Measurements from ENCODE around the gene KDELR3. TPM values are rescaled to one million over a fixed set of nuclear protein-coding genes. Genes with fewer than 3 reads are reported as not detected.

The KDELR3 gene
- polyA plus RNA-seq, 1 donor from 2014 or later, result 0.56 TPM

- peaks cover 0 to 9% (median 5%) of the 10 kb centered on the region in 3 donors for H3K4me1 Mint-ChIP-seq
- peak overlapping the region in 1 of 3 donors; percentile 21 for H3K27ac Mint-ChIP-seq
- no peak overlapping the region for H3K4me3 Mint-ChIP-seq
- no peaks in the 10 kb centered on the region for H3K9me3 Mint-ChIP-seq
- peaks cover 11% of the 10 kb centered on the region for H3K36me3 Mint-ChIP-seq
- no peaks in the 10 kb centered on the region for H3K27me3 Mint-ChIP-seq
Observed at GRCh38 chr22:38494498-38494897, 26.6 kb downstream of the KDELR3 start.

GRCh38 chr22:38494939-38495338 lies 27.0 kb downstream of the KDELR3 start:
- Mint-ChIP-seq H3K4me3 (no peak overlapping the region), H3K9me3 (no peaks in the 10 kb centered on the region), H3K4me1 (peaks cover 0 to 10% (median 5%) of the 10 kb centered on the region in 3 donors), H3K27ac (peak overlapping the region in 1 of 3 donors; percentile 21), H3K36me3 (peaks cover 7% of the 10 kb centered on the region), H3K27me3 (no peaks in the 10 kb centered on the region)

GRCh38 chr22:38497869-38498268 lies 30.0 kb downstream of the KDELR3 start:
- no peak overlapping the region for H3K4me3 Mint-ChIP-seq
- H3K9me3 Mint-ChIP-seq, result no peaks in the 10 kb centered on the region
- no peak overlapping the region for H3K27ac Mint-ChIP-seq
- H3K36me3 Mint-ChIP-seq, result peaks cover 7% of the 10 kb centered on the region
- peaks cover 15 to 27% (median 23%) of the 10 kb centered on the region in 3 donors for H3K4me1 Mint-ChIP-seq
- no peaks in the 10 kb centered on the region for H3K27me3 Mint-ChIP-seq

- Mint-ChIP-seq H3K27ac (peak overlapping the region in 1 of 3 donors; percentile 98), H3K36me3 (peaks cover 2% of the 10 kb centered on the region)
Observed at GRCh38 chr22:38501797-38502672, 34.1 kb downstream of the KDELR3 start.

GRCh38 chr22:38503021-38503420 lies 35.1 kb downstream of the KDELR3 start:
- H3K9me3 Mint-ChIP-seq, result no peaks in the 10 kb centered on the region
- peak overlapping the region; percentile 93 to 98 (median 96) for H3K4me3 Mint-ChIP-seq

More at GRCh38 chr22:38501797-38502672, 34.1 kb downstream of the KDELR3 start:
- H3K9me3 Mint-ChIP-seq, result no peaks in the 10 kb centered on the region
- no peaks in the 10 kb centered on the region for H3K27me3 Mint-ChIP-seq
- H3K4me1 Mint-ChIP-seq, result peaks cover 44 to 47% (median 45%) of the 10 kb centered on the region in 3 donors
- peak overlapping the region; percentile 93 to 98 (median 96) for H3K4me3 Mint-ChIP-seq

GRCh38 chr22:38504731-38505540 lies 37.0 kb downstream of the KDELR3 start:
- peak overlapping the region; percentile 98 to 100 (median 100) for H3K27ac Mint-ChIP-seq
- no peaks in the 10 kb centered on the region for H3K9me3 Mint-ChIP-seq
- peaks cover 43 to 49% (median 44%) of the 10 kb centered on the region in 3 donors for H3K4me1 Mint-ChIP-seq
- H3K36me3 Mint-ChIP-seq, result peaks cover 5% of the 10 kb centered on the region
- H3K4me3 Mint-ChIP-seq, result peak overlapping the region; percentile 93 to 98 (median 96)
- no peaks in the 10 kb centered on the region for H3K27me3 Mint-ChIP-seq

More at GRCh38 chr22:38503021-38503420, 35.1 kb downstream of the KDELR3 start:
- Mint-ChIP-seq H3K27me3 (no peaks in the 10 kb centered on the region), H3K27ac (peak overlapping the region in 2 of 3 donors; percentile 42 to 98), H3K36me3 (peaks cover 2% of the 10 kb centered on the region), H3K4me1 (peaks cover 44 to 47% (median 45%) of the 10 kb centered on the region in 3 donors)

- H3K27ac Mint-ChIP-seq, result peak overlapping the region; percentile 99 to 100 (median 100)
- peaks cover 43 to 46% (median 44%) of the 10 kb centered on the region in 3 donors for H3K4me1 Mint-ChIP-seq
- H3K36me3 Mint-ChIP-seq, result peaks cover 5% of the 10 kb centered on the region
- no peaks in the 10 kb centered on the region for H3K27me3 Mint-ChIP-seq
- peak overlapping the region; percentile 97 to 100 (median 99) for H3K4me3 Mint-ChIP-seq
- no peaks in the 10 kb centered on the region for H3K9me3 Mint-ChIP-seq
Observed at GRCh38 chr22:38505541-38506117, 37.7 kb downstream of the KDELR3 start.

- Mint-ChIP-seq H3K4me1 (peaks cover 37 to 42% (median 40%) of the 10 kb centered on the region in 3 donors), H3K36me3 (peaks cover 5% of the 10 kb centered on the region), H3K27ac (peak within 1 kb of the TSS; percentile 99 to 100 (median 100)), H3K27me3 (no peaks in the 10 kb centered on the region), H3K9me3 (no peaks in the 10 kb centered on the region), H3K4me3 (peak within 1 kb of the TSS; percentile 97 to 100 (median 99))
Observed at GRCh38 chr22:38506118-38506962, 38.4 kb downstream of the KDELR3 start, which contains the start of gene DDX17. TSS of gene DDX17 (minus strand) at chr22:38506311.

- H3K27me3 Mint-ChIP-seq, result no peaks in the 10 kb centered on the region
- H3K27ac Mint-ChIP-seq, result no peak overlapping the region
- H3K9me3 Mint-ChIP-seq, result no peaks in the 10 kb centered on the region
- peaks cover 9 to 12% (median 10%) of the 10 kb centered on the region in 3 donors for H3K4me1 Mint-ChIP-seq
- no peak overlapping the region for H3K4me3 Mint-ChIP-seq
- peaks cover 5% of the 10 kb centered on the region for H3K36me3 Mint-ChIP-seq
Observed at GRCh38 chr22:38510416-38510970, 42.6 kb downstream of the KDELR3 start.

GRCh38 chr22:38513063-38513462 lies 45.2 kb downstream of the KDELR3 start:
- Mint-ChIP-seq H3K27me3 (no peaks in the 10 kb centered on the region), H3K4me1 (peaks cover 0 to 6% (median 3%) of the 10 kb centered on the region in 3 donors), H3K4me3 (no peak overlapping the region), H3K36me3 (peaks cover 5% of the 10 kb centered on the region), H3K9me3 (no peaks in the 10 kb centered on the region), H3K27ac (no peak overlapping the region)

GRCh38 chr22:38518620-38519019 lies 50.7 kb downstream of the KDELR3 start:
- Mint-ChIP-seq H3K36me3 (no peaks in the 10 kb centered on the region), H3K27ac (no peak overlapping the region), H3K9me3 (no peaks in the 10 kb centered on the region), H3K4me1 (no peaks in the 10 kb centered on the region), H3K27me3 (no peaks in the 10 kb centered on the region), H3K4me3 (no peak overlapping the region)

GRCh38 chr22:38519453-38520250 lies 51.8 kb downstream of the KDELR3 start:
- Mint-ChIP-seq H3K27me3 (peaks cover 2% of the 10 kb centered on the region), H3K4me1 (no peaks in the 10 kb centered on the region), H3K9me3 (no peaks in the 10 kb centered on the region), H3K27ac (no peak overlapping the region), H3K4me3 (no peak overlapping the region), H3K36me3 (no peaks in the 10 kb centered on the region)

GRCh38 chr22:38523029-38523428 lies 55.1 kb downstream of the KDELR3 start:
- no peak overlapping the region for H3K4me3 Mint-ChIP-seq
- H3K36me3 Mint-ChIP-seq, result no peaks in the 10 kb centered on the region
- H3K27me3 Mint-ChIP-seq, result peaks cover 2% of the 10 kb centered on the region
- H3K27ac Mint-ChIP-seq, result no peak overlapping the region
- no peaks in the 10 kb centered on the region for H3K4me1 Mint-ChIP-seq
- no peaks in the 10 kb centered on the region for H3K9me3 Mint-ChIP-seq

All from IgD-negative memory B cell (primary cell).